ENCODE measurements around the gene SPTLC3.

Gene SPTLC3

GRCh38 chr20:13212750-13213149, 204.0 kb downstream of the SPTLC3 start:
- TF ChIP-seq GATA3 (IDR thresholded peaks at IDR 0.05; ENCODE audit: low read depth, low read length) (no peak), GATA2 (IDR thresholded peaks at IDR 0.05; ENCODE audit: low read depth, low read length) (no peak)

- TF ChIP-seq GATA3 (IDR thresholded peaks at IDR 0.05; ENCODE audit: low read depth, low read length) (no peak), GATA2 (IDR thresholded peaks at IDR 0.05; ENCODE audit: low read depth, low read length) (no peak)
Observed at GRCh38 chr20:13213335-13213734, 204.6 kb downstream of the SPTLC3 start.

DNA sequence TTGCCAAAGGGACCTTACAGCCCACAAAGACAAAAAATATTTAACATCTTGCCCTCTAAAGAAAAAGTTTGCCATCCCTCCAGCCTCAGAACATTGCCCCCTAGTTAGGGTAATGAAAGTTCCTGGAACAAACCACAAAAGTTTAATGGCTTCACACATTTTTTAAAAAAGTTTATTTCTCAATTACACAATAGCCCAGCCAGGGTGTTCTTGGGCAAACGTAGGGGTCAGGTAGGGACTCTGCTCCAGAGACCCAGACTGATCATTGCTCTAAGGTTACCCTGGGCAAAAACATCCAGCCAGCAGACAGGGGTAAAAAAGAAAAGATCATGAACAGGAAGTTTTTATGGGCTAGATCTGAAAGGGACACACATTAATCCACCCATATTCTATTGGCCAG, 207.8 kb downstream of the SPTLC3 start:
- TF ChIP-seq GATA2 (IDR thresholded peaks at IDR 0.05; ENCODE audit: low read depth, low read length) (no peak), GATA3 (IDR thresholded peaks at IDR 0.05; ENCODE audit: low read depth, low read length) (no peak)

Data from SH-SY5Y (cell line).